SK-N-MC (cell line): ENCODE data around the gene CST3.

Experiments used
- DNase-seq: peaks from one replicate; pipeline ENCODE4 v3.0.0-alpha.2; 2011; ENCODE audit warnings: low read depth, low spot score
- H3K27ac ChIP-seq: fragments of 200-600 bp; sonication (generic); 2 replicates; pipeline ENCODE4 v1.5.1; 2016; ENCODE audit warnings: mixed run types
- H3K36me3 ChIP-seq: fragments of 200-600 bp; sonication (generic); 2 replicates; pipeline ENCODE4 v1.6.1; 2017; ENCODE audit warnings: antibody characterized with exemption, low read length, mixed read lengths; ENCODE audit not compliant: insufficient read depth
- H3K4me3 ChIP-seq: fragments of 200-600 bp; sonication (generic); 2 replicates; pipeline ENCODE4 v1.5.1; 2016
- H3K9ac ChIP-seq: fragments of 200-600 bp; sonication (generic); 2 replicates; pipeline ENCODE4 v1.8.0; 2017; ENCODE audit warnings: mixed run types, mixed read lengths; ENCODE audit not compliant: insufficient read length
- H3K9me3 ChIP-seq: fragments of 200-600 bp; sonication (generic); 2 replicates; pipeline ENCODE4 v1.6.1; 2017; ENCODE audit warnings: low read depth, mild to moderate bottlenecking, antibody characterized with exemption, low read length, moderate library complexity, mixed read lengths
- EZH2 ChIP-seq: fragments of 200-600 bp; sonication (generic); IDR thresholded peaks from one replicate; pipeline ENCODE4 v1.6.1; 2017; ENCODE audit warnings: antibody characterized with exemption
- FOXP2 ChIP-seq: optimal IDR thresholded peaks from 2 replicates; pipeline ENCODE3; 2011; ENCODE audit warnings: mild to moderate bottlenecking, moderate library complexity; ENCODE audit not compliant: insufficient read depth; ENCODE audit errors: extremely low read length, control extremely low read depth
- POLR2AphosphoS5 ChIP-seq: IDR thresholded peaks from 2 replicates; pipeline ENCODE4 v1.6.1; 2012; ENCODE audit warnings: mild to moderate bottlenecking, low read depth, low read length, borderline replicate concordance

The CST3 gene

GRCh38 chr20:23653400-23653938 is 15.7 kb upstream of the CST3 start:
- H3K4me3 ChIP-seq = no peak overlapping the region
- DNase-seq = no peak
- H3K9me3 ChIP-seq = no peaks in the 10 kb centered on the region
- no peaks in the 10 kb centered on the region for H3K36me3 ChIP-seq
- no peak for TF ChIP-seq POLR2AphosphoS5
- TF ChIP-seq EZH2 = no peak
- no peak for TF ChIP-seq FOXP2
- no peak overlapping the region for H3K27ac ChIP-seq
- H3K9ac ChIP-seq = no peak overlapping the region

GRCh38 chr20:23652926-23653325 is 15.2 kb upstream of the CST3 start:
- H3K27ac ChIP-seq = no peak overlapping the region
- H3K36me3 ChIP-seq = no peaks in the 10 kb centered on the region
- no peak overlapping the region for H3K9ac ChIP-seq
- DNase-seq = no peak
- H3K9me3 ChIP-seq = no peaks in the 10 kb centered on the region
- no peak overlapping the region for H3K4me3 ChIP-seq
- TF ChIP-seq POLR2AphosphoS5 (no peak), EZH2 (no peak), FOXP2 (no peak)

GRCh38 chr20:23652371-23652770 is 14.6 kb upstream of the CST3 start:
- H3K27ac ChIP-seq = no peak overlapping the region

GRCh38 chr20:23651117-23651516 is 13.4 kb upstream of the CST3 start:
- H3K9ac ChIP-seq = no peak overlapping the region
- no peaks in the 10 kb centered on the region for H3K9me3 ChIP-seq
- no peak overlapping the region for H3K27ac ChIP-seq
- no peaks in the 10 kb centered on the region for H3K36me3 ChIP-seq
- DNase-seq = no peak
- no peak overlapping the region for H3K4me3 ChIP-seq
- no peak for TF ChIP-seq EZH2
- TF ChIP-seq POLR2AphosphoS5 = no peak
- TF ChIP-seq FOXP2 = no peak

More at GRCh38 chr20:23652371-23652770, 14.6 kb upstream of the CST3 start:
- Histone ChIP-seq H3K9ac (no peak overlapping the region), H3K4me3 (no peak overlapping the region), H3K36me3 (no peaks in the 10 kb centered on the region), H3K9me3 (no peaks in the 10 kb centered on the region)
- TF ChIP-seq FOXP2 (no peak), EZH2 (no peak), POLR2AphosphoS5 (no peak)
- no peak for DNase-seq

- no peak overlapping the region for H3K9ac ChIP-seq
- no peak overlapping the region for H3K4me3 ChIP-seq
- H3K9me3 ChIP-seq = no peaks in the 10 kb centered on the region
- no peaks in the 10 kb centered on the region for H3K36me3 ChIP-seq
- no peak for DNase-seq
- no peak overlapping the region for H3K27ac ChIP-seq
- TF ChIP-seq FOXP2 (no peak), EZH2 (no peak)
These were observed 12.2 kb upstream of the CST3 start for GRCh38 chr20:23649830-23650417.

GRCh38 chr20:23649242-23649641 is 11.5 kb upstream of the CST3 start:
- DNase-seq = no peak
- no peak overlapping the region for H3K9ac ChIP-seq

GRCh38 chr20:23647346-23647745 is 9.6 kb upstream of the CST3 start:
- Histone ChIP-seq H3K27ac (no peak overlapping the region), H3K9me3 (no peaks in the 10 kb centered on the region), H3K36me3 (no peaks in the 10 kb centered on the region), H3K9ac (no peak overlapping the region), H3K4me3 (no peak overlapping the region)
- TF ChIP-seq EZH2 (no peak), FOXP2 (no peak), POLR2AphosphoS5 (no peak)
- no peak for DNase-seq

More at GRCh38 chr20:23649242-23649641, 11.5 kb upstream of the CST3 start:
- H3K4me3 ChIP-seq = no peak overlapping the region
- no peaks in the 10 kb centered on the region for H3K9me3 ChIP-seq
- no peak overlapping the region for H3K27ac ChIP-seq
- H3K36me3 ChIP-seq = no peaks in the 10 kb centered on the region
- no peak for TF ChIP-seq POLR2AphosphoS5
- no peak for TF ChIP-seq FOXP2
- no peak for TF ChIP-seq EZH2

- TF ChIP-seq POLR2AphosphoS5 = no peak
- no peak for TF ChIP-seq EZH2
- no peak for TF ChIP-seq FOXP2
- Histone ChIP-seq H3K4me3 (no peak overlapping the region), H3K9me3 (no peaks in the 10 kb centered on the region), H3K27ac (no peak overlapping the region), H3K36me3 (no peaks in the 10 kb centered on the region), H3K9ac (no peak overlapping the region)
- no peak for DNase-seq
These were observed 8.5 kb upstream of the CST3 start for GRCh38 chr20:23646106-23646873.
